Osteocyte (in vitro differentiated cells): ENCODE measurements around the gene SH3BP4. TPM values are rescaled to one million over a fixed set of nuclear protein-coding genes. Genes with fewer than 3 reads are reported as not detected.
A peak's percentile ranks its signal among the peaks of the same experiment; 100 is the strongest.

Source experiments
- DNase-seq: peaks from one replicate; pipeline ENCODE4 v3.0.0; 2021; ENCODE audit warnings: mixed read lengths; ENCODE audit not compliant: unreplicated experiment; ENCODE audit errors: extremely low spot score
- H3K27ac Mint-ChIP-seq: one replicate; pipeline ENCODE4 v1.8.0; 2021; ENCODE audit warnings: mild to moderate bottlenecking, mixed read lengths; ENCODE audit not compliant: unreplicated experiment
- H3K27me3 Mint-ChIP-seq: one replicate; pipeline ENCODE4 v1.8.0; 2021; ENCODE audit warnings: mixed read lengths; ENCODE audit not compliant: unreplicated experiment
- H3K36me3 Mint-ChIP-seq: one replicate; pipeline ENCODE4 v1.8.0; 2021; ENCODE audit warnings: mixed read lengths; ENCODE audit not compliant: unreplicated experiment
- H3K4me1 Mint-ChIP-seq: one replicate; pipeline ENCODE4 v1.8.0; 2021; ENCODE audit warnings: mixed read lengths; ENCODE audit not compliant: unreplicated experiment
- H3K4me3 Mint-ChIP-seq: one replicate; pipeline ENCODE4 v1.8.0; 2021; ENCODE audit warnings: mild to moderate bottlenecking, moderate library complexity, mixed read lengths; ENCODE audit not compliant: unreplicated experiment
- H3K9me3 Mint-ChIP-seq: one replicate; pipeline ENCODE4 v1.8.0; 2021; ENCODE audit warnings: mixed read lengths; ENCODE audit not compliant: unreplicated experiment
- total RNA-seq: library from RNA; stranded (reverse); gene quantifications from 2 replicates; pipeline ENCODE4 v1.2.1, GENCODE V29; 2021
- TF ChIP-seq, protein P1 (sequence below): fragments of 200-600 bp; sonication (generic); IDR thresholded peaks from 2 replicates; pipeline ENCODE4 v1.5.0; 2021; ENCODE audit warnings: antibody characterized with exemption, mild to moderate bottlenecking, moderate library complexity

SH3BP4 gene
- total RNA-seq, 1 donor from 2014 or later = 60.1 TPM

- Mint-ChIP-seq H3K9me3 (no peaks in the 10 kb centered on the region), H3K36me3 (no peaks in the 10 kb centered on the region), H3K27me3 (no peaks in the 10 kb centered on the region), H3K4me3 (peak overlapping the region; percentile 79), H3K4me1 (peaks cover 55% of the 10 kb centered on the region), H3K27ac (peak overlapping the region; percentile 96)
- no peak for DNase-seq
- TF ChIP-seq, protein P1, sequence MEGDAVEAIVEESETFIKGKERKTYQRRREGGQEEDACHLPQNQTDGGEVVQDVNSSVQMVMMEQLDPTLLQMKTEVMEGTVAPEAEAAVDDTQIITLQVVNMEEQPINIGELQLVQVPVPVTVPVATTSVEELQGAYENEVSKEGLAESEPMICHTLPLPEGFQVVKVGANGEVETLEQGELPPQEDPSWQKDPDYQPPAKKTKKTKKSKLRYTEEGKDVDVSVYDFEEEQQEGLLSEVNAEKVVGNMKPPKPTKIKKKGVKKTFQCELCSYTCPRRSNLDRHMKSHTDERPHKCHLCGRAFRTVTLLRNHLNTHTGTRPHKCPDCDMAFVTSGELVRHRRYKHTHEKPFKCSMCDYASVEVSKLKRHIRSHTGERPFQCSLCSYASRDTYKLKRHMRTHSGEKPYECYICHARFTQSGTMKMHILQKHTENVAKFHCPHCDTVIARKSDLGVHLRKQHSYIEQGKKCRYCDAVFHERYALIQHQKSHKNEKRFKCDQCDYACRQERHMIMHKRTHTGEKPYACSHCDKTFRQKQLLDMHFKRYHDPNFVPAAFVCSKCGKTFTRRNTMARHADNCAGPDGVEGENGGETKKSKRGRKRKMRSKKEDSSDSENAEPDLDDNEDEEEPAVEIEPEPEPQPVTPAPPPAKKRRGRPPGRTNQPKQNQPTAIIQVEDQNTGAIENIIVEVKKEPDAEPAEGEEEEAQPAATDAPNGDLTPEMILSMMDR = no peak
These were observed 820 bp upstream of the SH3BP4 start for GRCh38 chr2:234950730-234951663.

DNA sequence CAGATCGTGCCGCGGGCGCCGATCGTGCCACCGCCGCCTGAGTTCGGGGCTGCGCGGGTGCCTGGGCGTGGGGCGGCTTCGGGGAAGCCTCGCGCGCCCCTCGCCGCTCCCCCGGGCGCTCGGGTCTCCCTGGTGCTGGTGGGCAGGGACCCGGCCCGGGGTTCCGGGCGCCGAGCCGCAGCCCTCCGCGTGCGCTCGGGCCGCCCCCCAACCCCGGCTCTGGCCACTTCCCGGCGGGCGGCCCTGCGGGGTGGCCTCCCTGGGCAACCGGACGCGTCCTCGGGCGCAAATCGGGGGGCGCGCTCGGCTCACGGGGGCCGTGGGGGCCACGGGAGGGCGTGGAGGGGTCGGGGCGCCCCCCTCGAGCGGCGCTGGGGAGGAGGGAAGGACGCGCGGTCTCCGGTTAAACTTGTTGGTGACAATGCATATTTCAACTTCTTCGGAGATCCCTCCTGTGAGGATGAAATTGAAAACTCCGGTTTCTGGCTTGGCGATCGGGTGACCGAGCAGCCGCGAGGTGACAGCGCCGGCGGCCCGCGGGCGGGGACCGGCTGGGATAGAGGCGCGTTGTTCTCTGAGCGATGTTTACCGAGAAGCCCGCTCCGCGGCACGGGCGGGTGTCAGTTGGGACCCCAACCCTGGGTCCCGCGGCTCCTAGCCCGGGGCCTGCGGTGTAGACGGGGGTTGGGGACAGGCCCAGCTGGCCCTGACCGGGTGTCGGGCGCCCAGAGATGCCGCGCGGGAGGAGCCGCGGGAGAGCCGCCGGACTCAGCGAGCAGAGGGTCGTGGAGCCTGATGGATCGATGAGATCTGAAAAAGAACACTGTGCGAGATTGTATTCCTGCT lies 676 bp downstream of the SH3BP4 start:
- Mint-ChIP-seq H3K4me3 (peak overlapping the region; percentile 88), H3K36me3 (no peaks in the 10 kb centered on the region), H3K27ac (peak overlapping the region; percentile 91), H3K27me3 (no peaks in the 10 kb centered on the region), H3K4me1 (peaks cover 69% of the 10 kb centered on the region), H3K9me3 (no peaks in the 10 kb centered on the region)
- no peak for DNase-seq
- TF ChIP-seq, protein P1 = no peak

DNA sequence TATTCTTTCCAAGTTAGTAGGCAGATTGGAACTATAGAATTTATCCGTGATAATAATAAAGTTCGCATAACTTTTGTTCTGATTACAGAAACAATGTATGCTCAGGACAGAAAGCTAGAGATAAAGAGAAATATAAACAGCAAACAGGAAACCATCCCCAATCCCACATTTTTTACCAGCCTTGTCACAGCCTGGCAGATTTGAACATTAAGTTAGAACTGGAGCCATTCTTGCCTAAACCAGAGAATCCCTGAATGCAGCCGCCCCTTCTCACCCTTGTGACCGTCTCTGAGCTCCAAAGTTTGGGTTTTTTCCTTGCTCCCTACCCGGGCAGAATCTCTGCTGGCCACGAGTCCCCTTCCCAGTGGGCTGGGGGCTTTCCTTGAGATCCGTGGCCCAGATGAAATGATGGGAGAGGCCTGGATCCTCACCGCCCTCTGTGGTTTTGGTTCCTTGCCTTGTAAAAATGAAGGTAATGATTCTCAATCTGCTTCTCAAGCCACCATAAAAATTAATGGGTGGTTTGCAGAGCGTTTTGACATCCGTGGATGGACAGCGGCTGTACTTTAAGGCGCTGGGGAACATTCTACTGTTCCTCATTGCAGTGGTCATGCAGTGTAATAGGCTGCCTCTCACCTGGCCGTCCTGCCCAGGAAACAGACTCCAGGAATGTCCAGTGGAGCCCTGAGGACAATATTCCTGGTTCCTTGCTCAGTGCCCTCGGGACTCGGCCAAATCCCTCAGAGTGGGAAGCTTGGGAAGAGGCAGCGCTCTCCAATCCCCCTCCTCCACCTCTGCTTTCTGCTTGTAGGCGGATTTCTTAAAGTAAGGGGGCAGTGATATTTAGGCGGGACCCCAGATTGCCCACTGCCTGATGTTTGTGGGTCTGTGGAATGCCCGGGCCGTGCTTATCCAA lies 1.6 kb downstream of the SH3BP4 start:
- Mint-ChIP-seq H3K4me1 (peaks cover 78% of the 10 kb centered on the region), H3K27ac (peak overlapping the region; percentile 91), H3K4me3 (peak overlapping the region; percentile 88), H3K36me3 (no peaks in the 10 kb centered on the region), H3K27me3 (no peaks in the 10 kb centered on the region), H3K9me3 (no peaks in the 10 kb centered on the region)
- TF ChIP-seq, protein P1 = no peak
- DNase-seq = no peak

DNA sequence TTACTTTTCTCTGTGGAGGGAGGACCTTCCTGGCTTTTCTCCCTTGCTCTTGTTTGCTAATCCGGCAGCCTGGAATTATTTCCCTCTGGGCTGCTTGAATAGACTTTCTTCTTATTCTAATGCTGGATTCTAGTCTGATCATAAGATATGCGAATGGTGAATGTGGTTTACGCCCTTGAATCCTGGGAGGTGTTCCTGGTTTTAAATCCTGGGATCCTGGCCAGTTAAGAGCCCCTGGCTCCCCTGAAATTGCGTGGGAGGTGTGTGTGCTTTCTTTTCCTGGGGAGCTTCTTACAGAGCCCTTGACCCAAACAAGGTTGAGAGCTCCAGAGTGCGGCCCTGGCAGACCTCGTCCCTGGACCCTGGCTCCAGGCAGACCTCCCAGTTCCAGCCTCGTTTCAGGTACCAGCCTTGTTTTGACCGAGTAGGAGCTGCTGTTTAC lies 2.8 kb downstream of the SH3BP4 start:
- H3K36me3 Mint-ChIP-seq = no peaks in the 10 kb centered on the region
- H3K27me3 Mint-ChIP-seq = no peaks in the 10 kb centered on the region
- peaks cover 83% of the 10 kb centered on the region for H3K4me1 Mint-ChIP-seq
- TF ChIP-seq, protein P1 = no peak
- peak overlapping the region; percentile 91 for H3K27ac Mint-ChIP-seq
- no peak for DNase-seq
- H3K9me3 Mint-ChIP-seq = no peaks in the 10 kb centered on the region
- H3K4me3 Mint-ChIP-seq = peak overlapping the region; percentile 88
